OCI-LY1 (cell line): ENCODE measurements around the gene CDK10.

Experiments used
- CTCF ChIP-seq: fragments of 200-600 bp; sonication (generic), shearing (Covaris generic); IDR thresholded peaks from 2 replicates; pipeline ENCODE4 v1.5.1; 2017; ENCODE audit warnings: mild to moderate bottlenecking, antibody characterized with exemption, low read length, moderate library complexity, mixed read lengths
- EZH2 ChIP-seq: fragments of 200-600 bp; sonication (generic), shearing (Covaris generic); IDR thresholded peaks from 2 replicates; pipeline ENCODE4 v1.8.0; 2017; ENCODE audit warnings: borderline replicate concordance, mixed run types, mild to moderate bottlenecking, antibody characterized with exemption, low read length, moderate library complexity, mixed read lengths

DNA sequence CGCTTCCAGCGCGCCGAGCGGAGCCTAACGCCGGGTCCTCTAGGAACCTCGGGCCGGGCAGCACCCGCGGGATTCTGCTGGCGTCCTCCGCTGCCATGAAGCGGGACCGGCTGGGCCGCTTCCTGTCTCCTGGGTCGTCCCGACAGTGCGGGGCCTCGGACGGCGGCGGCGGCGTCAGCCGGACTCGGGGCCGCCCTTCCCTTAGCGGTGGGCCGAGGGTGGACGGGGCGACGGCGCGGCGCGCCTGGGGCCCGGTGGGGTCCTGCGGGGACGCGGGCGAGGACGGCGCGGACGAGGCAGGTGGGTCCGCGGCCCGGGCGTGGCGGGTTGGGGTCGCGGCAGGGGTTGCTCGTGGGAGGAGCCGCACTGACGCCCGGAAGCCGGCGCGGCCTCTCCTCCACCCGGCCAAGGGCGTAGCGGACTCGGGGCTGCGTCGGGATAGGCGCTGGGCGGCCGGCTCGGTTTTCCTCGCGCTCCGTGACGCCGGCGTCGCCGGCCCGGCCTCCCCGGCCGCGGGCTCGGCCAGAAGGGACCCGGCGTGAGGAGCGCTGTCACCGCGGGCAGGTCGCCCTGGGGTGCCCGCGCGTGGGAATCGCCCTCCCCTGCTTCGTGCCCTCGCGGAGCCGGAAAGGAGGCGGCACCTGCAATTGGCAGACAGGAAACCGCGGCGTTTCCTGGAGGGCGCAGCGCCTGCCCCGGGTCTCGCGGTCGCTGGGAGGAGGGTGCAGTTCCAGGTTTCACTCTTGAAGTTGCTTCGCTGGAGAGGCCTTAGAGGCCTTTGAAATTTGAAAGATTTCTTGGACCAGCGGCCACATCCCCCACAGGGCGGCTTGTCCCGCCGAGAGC, 35.3 kb downstream of the CDK10 start:
- no peak for TF ChIP-seq CTCF
- TF ChIP-seq EZH2 = no peak
